Measurements from ENCODE around the gene CLDN19. TPM values are rescaled to one million over a fixed set of nuclear protein-coding genes. Genes with fewer than 3 reads are reported as not detected.
"Not testable (repeated sequence)": the region's sequence is repeated elsewhere in the genome, so short reads cannot be mapped to it uniquely, and the experiment has no call there.

CLDN19 gene
- total and polyA plus RNA-seq, 5 donors = 0.79 TPM; not detected in 4

DNA sequence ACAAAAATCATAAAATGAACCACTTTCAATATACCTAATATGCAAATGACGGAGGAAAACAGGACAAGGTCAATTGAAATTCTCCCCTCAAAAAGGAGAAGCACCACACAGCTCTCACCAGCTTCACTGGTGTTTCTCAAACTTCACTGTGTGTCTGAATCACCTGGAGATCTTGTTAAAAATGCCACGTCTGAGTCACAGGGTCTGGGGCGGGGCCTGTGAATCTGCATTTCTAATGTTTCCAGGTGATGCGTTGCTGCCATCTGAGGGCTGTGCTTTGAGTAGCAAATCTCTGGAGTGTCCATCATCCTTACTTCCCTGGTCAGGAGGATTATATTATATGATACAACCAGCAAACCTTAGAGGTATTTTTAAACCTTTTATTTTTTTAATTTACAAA lies 9.0 kb downstream of the CLDN19 start:
- H3K9me3 ChIP-seq (ENCODE audit: control insufficient read depth, low read length) = no peaks in the 10 kb centered on the region
- H3K4me3 ChIP-seq (ENCODE audit: low read length) = no peak overlapping the region
- no peak for ATAC-seq
- H3K4me1 ChIP-seq (ENCODE audit: control insufficient read depth, insufficient read depth, low read length) = no peaks in the 10 kb centered on the region
- no peak overlapping the region for H3K27ac ChIP-seq (ENCODE audit: low read length)
- no peak for DNase-seq
- WGBS = 61% methylated on average over 4 of the region's 4 CpGs
- intact Hi-C loops (cut with DNase I) = no loop called here
- H3K27me3 ChIP-seq (ENCODE audit: control insufficient read depth, insufficient read depth) = no peaks in the 10 kb centered on the region

- Histone ChIP-seq H3K27ac (ENCODE audit: low read length) (no peak overlapping the region), H3K9me3 (ENCODE audit: control insufficient read depth, low read length) (no peaks in the 10 kb centered on the region), H3K4me1 (ENCODE audit: control insufficient read depth, insufficient read depth, low read length) (no peaks in the 10 kb centered on the region), H3K4me3 (ENCODE audit: low read length) (no peak overlapping the region), H3K27me3 (ENCODE audit: control insufficient read depth, insufficient read depth) (no peaks in the 10 kb centered on the region)
- 91% methylated on average over 3 of the region's 3 CpGs for WGBS
- intact Hi-C loops (cut with DNase I) = no loop called here
- no peak for ATAC-seq
- no peak for DNase-seq
Observed at GRCh38 chr1:42730002-42730401, 10.0 kb downstream of the CLDN19 start.

GRCh38 chr1:42725820-42726219 lies 14.2 kb downstream of the CLDN19 start:
- H3K4me1 ChIP-seq (ENCODE audit: control insufficient read depth, insufficient read depth, low read length); H3K27ac ChIP-seq (ENCODE audit: low read length); intact Hi-C loops (cut with DNase I); ATAC-seq; H3K9me3 ChIP-seq (ENCODE audit: control insufficient read depth, low read length); H3K27me3 ChIP-seq (ENCODE audit: control insufficient read depth, insufficient read depth); H3K4me3 ChIP-seq (ENCODE audit: low read length); DNase-seq: not testable (repeated sequence)
- 97% methylated on average over 4 of the region's 4 CpGs for WGBS

- no peak for DNase-seq
- Histone ChIP-seq H3K9me3 (ENCODE audit: control insufficient read depth, low read length) (no peaks in the 10 kb centered on the region), H3K27ac (ENCODE audit: low read length) (no peak overlapping the region), H3K4me1 (ENCODE audit: control insufficient read depth, insufficient read depth, low read length) (no peaks in the 10 kb centered on the region), H3K4me3 (ENCODE audit: low read length) (no peak overlapping the region), H3K27me3 (ENCODE audit: control insufficient read depth, insufficient read depth) (no peaks in the 10 kb centered on the region)
- intact Hi-C loops (cut with DNase I) = no loop called here
- WGBS = 83% methylated on average over 6 of the region's 6 CpGs
- no peak for ATAC-seq
Observed at GRCh38 chr1:42723511-42723910, 16.5 kb downstream of the CLDN19 start.

- H3K4me3 ChIP-seq (ENCODE audit: low read length) = not testable (repeated sequence)
Observed at GRCh38 chr1:42722403-42722802, 17.6 kb downstream of the CLDN19 start.

DNA sequence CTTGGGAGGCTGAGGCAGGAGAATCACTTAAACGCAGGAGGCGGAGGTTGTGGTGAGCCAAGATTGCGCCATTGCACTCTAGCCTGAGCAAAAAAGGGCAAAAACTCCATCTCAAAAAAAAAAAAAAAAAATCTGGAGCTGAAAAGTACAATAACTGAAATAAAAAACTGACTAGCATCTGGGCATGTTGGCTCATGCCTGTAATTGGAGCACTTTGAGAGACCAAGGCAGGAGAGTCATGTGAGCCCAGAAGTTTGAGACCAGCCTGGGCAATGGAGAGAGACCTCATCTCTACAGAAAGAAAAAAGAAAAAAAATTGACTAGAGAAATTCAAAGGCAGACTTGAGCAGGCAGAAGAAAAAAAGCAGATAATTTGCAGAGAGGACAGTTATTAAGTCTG lies 18.1 kb downstream of the CLDN19 start:
- H3K27ac ChIP-seq (ENCODE audit: low read length) = no peak overlapping the region
- H3K9me3 ChIP-seq (ENCODE audit: control insufficient read depth, low read length) = no peaks in the 10 kb centered on the region
- ATAC-seq (no peak), DNase-seq (no peak)
- WGBS = 95% methylated on average over 3 of the region's 3 CpGs
- intact Hi-C loops (cut with DNase I) = no loop called here
- no peak overlapping the region for H3K4me3 ChIP-seq (ENCODE audit: low read length)
- no peaks in the 10 kb centered on the region for H3K27me3 ChIP-seq (ENCODE audit: control insufficient read depth, insufficient read depth)
- no peaks in the 10 kb centered on the region for H3K4me1 ChIP-seq (ENCODE audit: control insufficient read depth, insufficient read depth, low read length)

More at GRCh38 chr1:42722403-42722802, 17.6 kb downstream of the CLDN19 start:
- H3K4me1 ChIP-seq (ENCODE audit: control insufficient read depth, insufficient read depth, low read length); H3K9me3 ChIP-seq (ENCODE audit: control insufficient read depth, low read length); ATAC-seq; intact Hi-C loops (cut with DNase I); DNase-seq; H3K27ac ChIP-seq (ENCODE audit: low read length); H3K27me3 ChIP-seq (ENCODE audit: control insufficient read depth, insufficient read depth): not testable (repeated sequence)
- 99% methylated on average over 2 of the region's 2 CpGs for WGBS

DNA sequence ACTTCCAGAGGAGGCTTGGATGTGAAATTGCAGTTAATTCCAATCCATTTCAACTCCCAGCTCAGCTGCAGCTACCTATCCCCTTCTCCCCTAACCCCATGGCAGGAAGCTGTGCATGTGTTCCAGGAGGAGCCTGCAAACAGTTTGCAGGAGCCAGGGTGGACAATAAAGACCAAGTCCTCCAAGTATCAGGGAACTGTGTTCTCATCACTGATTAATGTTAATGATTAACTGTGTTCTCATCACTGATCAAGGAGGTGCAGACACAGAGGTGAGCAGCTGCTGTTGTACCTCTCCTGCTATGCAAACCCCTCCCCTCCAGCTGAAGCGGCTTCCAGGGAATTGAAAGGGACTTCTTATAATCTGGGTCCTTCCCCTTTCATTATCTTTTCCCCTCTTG lies 19.2 kb downstream of the CLDN19 start:
- Histone ChIP-seq H3K9me3 (ENCODE audit: control insufficient read depth, low read length) (no peaks in the 10 kb centered on the region), H3K4me1 (ENCODE audit: control insufficient read depth, insufficient read depth, low read length) (no peaks in the 10 kb centered on the region), H3K27me3 (ENCODE audit: control insufficient read depth, insufficient read depth) (no peaks in the 10 kb centered on the region), H3K4me3 (ENCODE audit: low read length) (no peak overlapping the region), H3K27ac (ENCODE audit: low read length) (no peak overlapping the region)
- no peak for DNase-seq
- ATAC-seq = no peak
- intact Hi-C loops (cut with DNase I) = no loop called here
- 93% methylated on average over 1 of the region's 1 CpG for WGBS

DNA sequence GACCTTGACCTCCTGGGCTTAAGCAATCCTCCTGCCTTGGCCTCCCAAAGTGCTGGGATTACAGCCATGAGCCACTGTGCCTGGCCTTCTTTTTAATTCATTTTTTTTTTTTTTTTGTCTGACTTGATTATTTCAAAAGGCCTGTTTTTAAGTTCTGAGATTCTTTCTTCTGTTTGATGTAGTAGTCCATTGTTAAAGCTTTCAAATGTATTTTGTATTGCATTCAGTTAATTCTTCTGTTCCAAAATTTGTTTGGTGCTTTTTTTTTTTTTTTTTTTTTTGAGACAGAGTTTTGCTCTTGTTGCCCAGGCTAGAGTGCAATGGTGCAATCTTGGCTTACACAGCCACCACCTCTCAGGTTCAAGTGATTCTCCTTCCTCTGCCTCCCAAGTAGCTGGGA lies 25.6 kb downstream of the CLDN19 start:
- H3K9me3 ChIP-seq (ENCODE audit: control insufficient read depth, low read length); DNase-seq; H3K4me3 ChIP-seq (ENCODE audit: low read length); intact Hi-C loops (cut with DNase I); H3K27me3 ChIP-seq (ENCODE audit: control insufficient read depth, insufficient read depth); H3K4me1 ChIP-seq (ENCODE audit: control insufficient read depth, insufficient read depth, low read length); H3K27ac ChIP-seq (ENCODE audit: low read length); ATAC-seq: not testable (repeated sequence)

DNA sequence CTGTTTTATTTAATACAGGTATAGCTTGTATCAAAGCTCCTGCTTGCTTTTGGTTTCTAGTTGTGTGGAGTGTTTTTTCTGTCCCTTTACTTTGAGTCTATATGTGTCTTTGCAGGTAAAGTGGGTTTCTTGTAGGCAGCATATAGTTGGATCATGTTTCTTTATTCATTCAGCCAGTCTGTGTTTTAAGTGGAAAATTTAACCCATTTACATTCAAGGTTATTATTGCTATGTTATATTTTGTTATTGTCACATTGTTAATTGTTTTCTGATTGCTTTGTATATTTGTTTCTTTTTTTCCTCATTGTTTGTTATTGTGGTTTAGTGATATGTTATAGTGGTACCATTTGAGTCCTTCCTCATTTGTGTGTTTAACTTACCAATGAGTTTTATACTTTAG lies 26.7 kb downstream of the CLDN19 start:
- Histone ChIP-seq H3K4me1 (ENCODE audit: control insufficient read depth, insufficient read depth, low read length) (no peaks in the 10 kb centered on the region), H3K9me3 (ENCODE audit: control insufficient read depth, low read length) (peaks cover 2% of the 10 kb centered on the region), H3K27ac (ENCODE audit: low read length) (no peak overlapping the region), H3K4me3 (ENCODE audit: low read length) (no peak overlapping the region), H3K27me3 (ENCODE audit: control insufficient read depth, insufficient read depth) (no peaks in the 10 kb centered on the region)
- no peak for DNase-seq
- no peak for ATAC-seq
- intact Hi-C loops (cut with DNase I) = no loop called here

- H3K4me3 ChIP-seq (ENCODE audit: low read length); H3K4me1 ChIP-seq (ENCODE audit: control insufficient read depth, insufficient read depth, low read length); ATAC-seq; DNase-seq; H3K27ac ChIP-seq (ENCODE audit: low read length); H3K9me3 ChIP-seq (ENCODE audit: control insufficient read depth, low read length); intact Hi-C loops (cut with DNase I); H3K27me3 ChIP-seq (ENCODE audit: control insufficient read depth, insufficient read depth): not testable (repeated sequence)
- WGBS = 98% methylated on average over 3 of the region's 3 CpGs
Observed at GRCh38 chr1:42712808-42713207, 27.2 kb downstream of the CLDN19 start.

- intact Hi-C loops (cut with DNase I) = no loop called here
- Histone ChIP-seq H3K27me3 (ENCODE audit: control insufficient read depth, insufficient read depth) (no peaks in the 10 kb centered on the region), H3K4me3 (ENCODE audit: low read length) (no peak overlapping the region), H3K27ac (ENCODE audit: low read length) (no peak overlapping the region), H3K9me3 (ENCODE audit: control insufficient read depth, low read length) (no peaks in the 10 kb centered on the region), H3K4me1 (ENCODE audit: control insufficient read depth, insufficient read depth, low read length) (no peaks in the 10 kb centered on the region)
- ATAC-seq (no peak), DNase-seq (no peak)
- 95% methylated on average over 7 of the region's 7 CpGs for WGBS
Observed at GRCh38 chr1:42703888-42704464, 36.1 kb downstream of the CLDN19 start.

DNA sequence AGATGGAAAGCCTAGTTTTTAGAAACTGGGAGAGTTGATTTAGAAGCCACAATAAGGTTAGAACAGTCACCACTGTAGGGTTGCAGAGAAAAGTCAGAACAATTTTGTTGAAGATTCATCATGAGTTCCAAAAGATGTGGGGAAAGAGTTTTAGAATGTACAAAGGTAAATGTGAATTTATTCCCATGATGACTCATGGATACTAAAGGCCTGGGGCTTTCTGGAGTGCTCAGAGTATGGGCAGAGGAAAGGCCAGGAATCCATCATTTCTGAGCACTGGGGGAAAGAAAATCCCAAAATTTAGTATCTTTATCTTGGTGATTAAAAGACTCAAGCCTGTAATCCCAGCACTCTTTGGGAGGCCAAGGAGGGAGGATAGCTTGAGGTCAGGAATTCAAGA lies 40.0 kb downstream of the CLDN19 start:
- ATAC-seq (no peak), DNase-seq (no peak)
- Histone ChIP-seq H3K27me3 (ENCODE audit: control insufficient read depth, insufficient read depth) (no peaks in the 10 kb centered on the region), H3K9me3 (ENCODE audit: control insufficient read depth, low read length) (no peaks in the 10 kb centered on the region), H3K4me3 (ENCODE audit: low read length) (no peak overlapping the region), H3K27ac (ENCODE audit: low read length) (no peak overlapping the region), H3K4me1 (ENCODE audit: control insufficient read depth, insufficient read depth, low read length) (no peaks in the 10 kb centered on the region)
- intact Hi-C loops (cut with DNase I) = no loop called here
